LNCAP (cell line): ENCODE results near the gene LARP1.

Experiments
- TF ChIP-seq, protein P1 (sequence below): fragments of 450-650 bp; IDR thresholded peaks from 2 replicates; pipeline ENCODE4 v1.5.1; 2017; ENCODE audit warnings: mild to moderate bottlenecking

LARP1 gene

DNA sequence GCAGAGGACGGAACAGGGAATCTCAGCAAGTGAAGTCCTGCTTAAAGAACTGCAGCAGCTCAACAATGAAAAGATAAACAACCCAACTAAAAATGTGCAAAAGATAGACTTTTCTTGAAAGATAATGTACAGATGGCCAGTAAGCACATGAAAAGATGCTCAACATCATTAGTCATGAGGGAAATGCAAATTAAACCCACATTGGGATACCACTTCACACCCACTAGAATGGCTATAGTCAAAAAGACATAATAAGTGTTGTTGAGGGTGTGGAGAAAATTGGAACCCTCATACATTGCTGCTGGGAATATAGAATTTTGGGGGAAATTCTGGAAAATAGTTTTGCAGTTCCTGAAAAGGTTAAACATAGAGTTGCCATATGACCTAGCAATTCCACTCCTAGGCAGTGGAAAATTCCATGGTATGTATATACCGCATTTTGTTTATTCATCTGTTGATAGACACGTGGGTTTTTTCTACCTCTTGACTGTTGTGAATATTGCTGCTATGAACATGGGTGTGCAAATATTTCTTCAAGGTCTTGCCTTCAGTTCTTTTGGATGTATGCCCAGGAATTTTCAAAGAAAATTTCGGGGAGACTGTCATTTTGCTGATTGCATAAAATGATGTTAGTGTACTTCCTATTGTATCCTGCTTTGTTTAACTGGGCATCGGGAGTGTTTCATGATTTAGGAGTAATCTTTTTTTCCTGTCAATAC lies 110.4 kb downstream of the LARP1 start:
- TF ChIP-seq, protein P1, sequence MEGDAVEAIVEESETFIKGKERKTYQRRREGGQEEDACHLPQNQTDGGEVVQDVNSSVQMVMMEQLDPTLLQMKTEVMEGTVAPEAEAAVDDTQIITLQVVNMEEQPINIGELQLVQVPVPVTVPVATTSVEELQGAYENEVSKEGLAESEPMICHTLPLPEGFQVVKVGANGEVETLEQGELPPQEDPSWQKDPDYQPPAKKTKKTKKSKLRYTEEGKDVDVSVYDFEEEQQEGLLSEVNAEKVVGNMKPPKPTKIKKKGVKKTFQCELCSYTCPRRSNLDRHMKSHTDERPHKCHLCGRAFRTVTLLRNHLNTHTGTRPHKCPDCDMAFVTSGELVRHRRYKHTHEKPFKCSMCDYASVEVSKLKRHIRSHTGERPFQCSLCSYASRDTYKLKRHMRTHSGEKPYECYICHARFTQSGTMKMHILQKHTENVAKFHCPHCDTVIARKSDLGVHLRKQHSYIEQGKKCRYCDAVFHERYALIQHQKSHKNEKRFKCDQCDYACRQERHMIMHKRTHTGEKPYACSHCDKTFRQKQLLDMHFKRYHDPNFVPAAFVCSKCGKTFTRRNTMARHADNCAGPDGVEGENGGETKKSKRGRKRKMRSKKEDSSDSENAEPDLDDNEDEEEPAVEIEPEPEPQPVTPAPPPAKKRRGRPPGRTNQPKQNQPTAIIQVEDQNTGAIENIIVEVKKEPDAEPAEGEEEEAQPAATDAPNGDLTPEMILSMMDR = no peak

DNA sequence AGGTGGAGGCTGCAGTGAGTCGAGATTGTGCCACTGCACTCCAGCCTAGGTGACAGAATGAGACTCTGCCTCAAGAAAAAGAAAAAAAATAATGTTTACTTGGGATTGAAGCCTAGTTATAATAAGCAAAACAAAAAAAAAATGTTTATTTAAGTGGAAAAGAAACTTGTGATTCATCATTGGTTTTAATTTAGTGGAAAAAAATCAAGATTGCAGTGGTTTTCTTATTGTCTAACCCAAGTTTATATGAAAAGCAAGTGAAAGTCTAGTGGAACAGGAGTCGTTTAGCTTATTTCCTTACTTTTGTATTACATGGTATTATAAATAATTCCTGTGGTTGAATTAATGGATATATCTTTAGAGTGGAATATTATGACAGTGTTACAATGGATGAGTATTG lies 111.7 kb downstream of the LARP1 start:
- TF ChIP-seq, protein P1 = no peak
